ENCODE measurements around the gene DEGS1.

DEGS1 gene

DNA sequence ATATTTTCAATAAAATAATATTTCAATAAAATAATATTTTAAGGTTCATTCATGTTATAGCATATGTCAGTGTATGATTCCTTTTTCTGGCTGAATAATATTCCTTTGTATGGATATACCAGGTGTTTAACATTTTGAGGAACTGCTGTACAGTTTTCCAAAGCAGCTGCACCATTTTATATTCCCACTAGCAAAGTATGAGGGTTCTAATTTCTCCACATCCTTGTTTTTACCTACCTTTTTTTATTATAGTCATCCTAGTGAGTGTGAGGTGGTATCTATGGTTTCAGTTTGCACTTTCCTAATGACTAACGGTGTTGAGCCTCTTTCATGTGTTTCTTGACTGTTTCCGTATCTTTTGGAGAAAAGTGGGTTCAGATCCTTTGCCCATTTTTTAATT, 5.2 kb downstream of the DEGS1 start:
- no peak overlapping the region for H3K4me3 ChIP-seq (ENCODE audit: low read depth, low read length)
- TF ChIP-seq, protein P1, sequence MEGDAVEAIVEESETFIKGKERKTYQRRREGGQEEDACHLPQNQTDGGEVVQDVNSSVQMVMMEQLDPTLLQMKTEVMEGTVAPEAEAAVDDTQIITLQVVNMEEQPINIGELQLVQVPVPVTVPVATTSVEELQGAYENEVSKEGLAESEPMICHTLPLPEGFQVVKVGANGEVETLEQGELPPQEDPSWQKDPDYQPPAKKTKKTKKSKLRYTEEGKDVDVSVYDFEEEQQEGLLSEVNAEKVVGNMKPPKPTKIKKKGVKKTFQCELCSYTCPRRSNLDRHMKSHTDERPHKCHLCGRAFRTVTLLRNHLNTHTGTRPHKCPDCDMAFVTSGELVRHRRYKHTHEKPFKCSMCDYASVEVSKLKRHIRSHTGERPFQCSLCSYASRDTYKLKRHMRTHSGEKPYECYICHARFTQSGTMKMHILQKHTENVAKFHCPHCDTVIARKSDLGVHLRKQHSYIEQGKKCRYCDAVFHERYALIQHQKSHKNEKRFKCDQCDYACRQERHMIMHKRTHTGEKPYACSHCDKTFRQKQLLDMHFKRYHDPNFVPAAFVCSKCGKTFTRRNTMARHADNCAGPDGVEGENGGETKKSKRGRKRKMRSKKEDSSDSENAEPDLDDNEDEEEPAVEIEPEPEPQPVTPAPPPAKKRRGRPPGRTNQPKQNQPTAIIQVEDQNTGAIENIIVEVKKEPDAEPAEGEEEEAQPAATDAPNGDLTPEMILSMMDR (IDR thresholded peaks at IDR 0.05; ENCODE audit: low read depth, low read length, missing control alignments): no peak
- DNase-seq (ENCODE audit: low read depth): no peak

DNA sequence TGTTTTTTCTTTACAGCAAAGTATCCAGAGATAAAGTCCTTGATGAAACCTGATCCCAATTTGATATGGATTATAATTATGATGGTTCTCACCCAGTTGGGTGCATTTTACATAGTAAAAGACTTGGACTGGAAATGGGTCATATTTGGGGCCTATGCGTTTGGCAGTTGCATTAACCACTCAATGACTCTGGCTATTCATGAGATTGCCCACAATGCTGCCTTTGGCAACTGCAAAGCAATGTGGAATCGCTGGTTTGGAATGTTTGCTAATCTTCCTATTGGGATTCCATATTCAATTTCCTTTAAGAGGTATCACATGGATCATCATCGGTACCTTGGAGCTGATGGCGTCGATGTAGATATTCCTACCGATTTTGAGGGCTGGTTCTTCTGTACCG, 6.5 kb downstream of the DEGS1 start:
- no peak overlapping the region for H3K4me3 ChIP-seq (ENCODE audit: low read depth, low read length)
- no peak for DNase-seq (ENCODE audit: low read depth)
- TF ChIP-seq, protein P1 (IDR thresholded peaks at IDR 0.05; ENCODE audit: low read depth, low read length, missing control alignments): no peak

DNA sequence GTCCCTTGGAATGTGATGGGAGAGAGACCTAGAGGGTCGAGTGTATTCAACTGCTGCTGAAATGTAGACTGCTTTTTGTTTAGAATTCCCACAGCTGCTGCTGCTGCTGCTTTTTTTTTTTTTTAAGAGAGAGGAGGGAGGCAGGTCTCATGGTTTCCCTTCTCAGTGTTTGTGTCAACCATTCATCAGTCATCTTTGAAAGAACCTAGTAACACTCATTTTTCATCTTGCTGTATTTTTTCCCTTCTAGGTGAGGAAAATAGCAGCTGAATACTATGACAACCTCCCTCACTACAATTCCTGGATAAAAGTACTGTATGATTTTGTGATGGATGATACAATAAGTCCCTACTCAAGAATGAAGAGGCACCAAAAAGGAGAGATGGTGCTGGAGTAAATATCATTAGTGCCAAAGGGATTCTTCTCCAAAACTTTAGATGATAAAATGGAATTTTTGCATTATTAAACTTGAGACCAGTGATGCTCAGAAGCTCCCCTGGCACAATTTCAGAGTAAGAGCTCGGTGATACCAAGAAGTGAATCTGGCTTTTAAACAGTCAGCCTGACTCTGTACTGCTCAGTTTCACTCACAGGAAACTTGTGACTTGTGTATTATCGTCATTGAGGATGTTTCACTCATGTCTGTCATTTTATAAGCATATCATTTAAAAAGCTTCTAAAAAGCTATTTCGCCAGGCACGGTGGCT, 9.2 kb downstream of the DEGS1 start:
- H3K4me3 ChIP-seq (ENCODE audit: low read depth, low read length): no peak overlapping the region
- no peak for DNase-seq (ENCODE audit: low read depth)
- TF ChIP-seq, protein P1 (IDR thresholded peaks at IDR 0.05; ENCODE audit: low read depth, low read length, missing control alignments): no peak

DNA sequence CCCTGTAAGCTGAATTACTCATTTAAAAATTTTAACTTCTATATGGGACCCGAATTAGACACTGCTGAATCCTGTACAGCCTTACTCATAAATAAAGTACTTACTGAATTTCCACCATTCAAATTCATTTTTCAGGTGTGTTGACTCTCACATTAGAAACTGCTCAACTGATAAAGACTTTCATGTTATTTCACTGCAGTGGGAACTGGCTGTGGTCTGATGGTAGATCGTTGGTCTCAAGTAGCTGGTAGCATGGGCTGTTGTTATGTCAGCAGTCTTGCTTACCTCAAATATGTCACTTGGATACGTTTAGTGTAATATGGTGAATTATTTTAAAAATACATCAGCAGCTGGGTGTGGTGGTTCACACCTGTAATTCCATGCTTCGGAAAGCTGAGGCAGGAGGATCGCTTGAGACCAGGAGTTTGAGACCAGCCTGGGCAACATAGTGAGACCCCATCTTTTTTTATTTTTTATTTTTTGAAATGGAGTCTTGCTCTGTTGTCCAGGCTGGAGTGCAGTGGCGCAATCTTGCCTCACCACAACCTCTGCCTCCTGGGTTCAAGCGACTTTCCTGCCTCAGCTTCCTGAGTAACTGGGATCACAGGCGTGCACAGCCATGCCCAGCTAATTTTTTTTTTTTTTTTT, 10.4 kb downstream of the DEGS1 start:
- no peak overlapping the region for H3K4me3 ChIP-seq (ENCODE audit: low read depth, low read length)
- DNase-seq (ENCODE audit: low read depth): no peak
- TF ChIP-seq, protein P1 (IDR thresholded peaks at IDR 0.05; ENCODE audit: low read depth, low read length, missing control alignments): no peak

DNA sequence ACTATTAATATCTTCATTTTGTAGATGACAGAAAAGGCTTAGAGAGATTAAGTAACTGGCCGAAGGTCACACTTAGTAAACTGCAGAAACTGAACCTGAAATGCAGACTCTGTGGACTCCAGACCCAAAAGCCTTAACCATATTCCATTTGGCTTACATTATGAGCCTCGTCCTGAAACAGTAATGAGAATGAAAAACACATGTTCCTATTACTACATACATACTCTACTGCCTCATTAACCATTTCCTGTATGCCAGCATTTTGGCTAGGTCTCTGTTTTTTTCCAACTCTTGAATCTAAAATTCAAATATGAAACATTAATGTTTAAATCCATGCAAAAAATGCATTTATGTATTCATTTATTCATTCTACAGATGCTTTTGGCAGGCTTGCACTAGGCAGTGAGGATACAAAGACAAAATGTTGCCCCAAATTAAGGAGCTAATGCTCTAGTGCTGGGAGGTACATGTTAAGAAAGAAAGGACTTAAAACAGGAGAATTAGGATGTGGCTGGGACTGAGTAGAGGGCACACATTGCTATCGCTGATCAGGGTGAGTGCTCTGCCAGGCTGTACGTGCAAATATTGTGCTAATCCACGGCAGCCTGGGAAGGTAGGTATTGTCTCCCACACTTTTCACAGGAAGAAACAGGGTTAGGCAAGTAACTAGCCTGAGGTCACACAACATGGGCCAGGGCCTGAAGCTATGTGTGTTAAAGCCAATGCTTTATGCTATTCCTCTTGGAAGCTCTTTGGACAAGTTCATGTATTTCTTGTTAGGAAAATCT, 14.0 kb downstream of the DEGS1 start:
- H3K4me3 ChIP-seq (ENCODE audit: low read depth, low read length): no peak overlapping the region
- no peak for DNase-seq (ENCODE audit: low read depth)
- TF ChIP-seq, protein P1 (IDR thresholded peaks at IDR 0.05; ENCODE audit: low read depth, low read length, missing control alignments): no peak

DNA sequence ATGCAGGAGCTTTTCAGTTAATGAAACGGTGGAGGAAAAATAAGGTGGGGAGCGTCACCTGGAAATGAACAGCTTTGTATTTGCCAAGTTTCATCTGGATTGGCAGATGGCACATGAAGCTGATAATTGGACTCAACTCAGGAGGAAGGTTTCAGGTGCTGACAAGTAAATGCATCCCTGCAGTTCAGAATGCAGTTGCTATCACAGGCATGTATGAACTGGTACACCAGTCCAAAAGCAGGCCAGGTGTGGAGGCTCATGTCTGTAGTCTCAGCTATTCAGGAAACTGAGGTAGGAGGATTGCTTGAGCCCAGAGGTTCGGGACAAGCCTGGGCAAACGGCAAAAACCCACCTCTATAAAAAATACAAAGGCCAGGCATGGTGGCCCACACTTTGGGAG, 15.5 kb downstream of the DEGS1 start:
- TF ChIP-seq, protein P1 (IDR thresholded peaks at IDR 0.05; ENCODE audit: low read depth, low read length, missing control alignments): no peak
- H3K4me3 ChIP-seq (ENCODE audit: low read depth, low read length): no peak overlapping the region
- no peak for DNase-seq (ENCODE audit: low read depth)

Data from GM12864 (cell line).